GM12878 (cell line): ENCODE results near the gene ZNF423.

Source experiments
- ATF2 ChIP-seq: IDR thresholded peaks from 2 replicates; pipeline ENCODE4 v1.6.1; 2012; ENCODE audit warnings: low read length, inconsistent platforms
- CBX5 ChIP-seq: sonication (generic); IDR thresholded peaks from 2 replicates; pipeline ENCODE4 v1.6.1; 2016; ENCODE audit warnings: low read depth, moderate library complexity, mild to moderate bottlenecking, inconsistent platforms
- EZH2 ChIP-seq: IDR thresholded peaks from 2 replicates; pipeline ENCODE4 v1.6.1; 2012; ENCODE audit warnings: low read depth, mild to moderate bottlenecking, control low read depth, inconsistent platforms, low read length, borderline replicate concordance; ENCODE audit not compliant: control insufficient read depth
- POLR2A ChIP-seq: IDR thresholded peaks from 2 replicates; pipeline ENCODE4 v1.6.1; 2011; ENCODE audit warnings: low read depth, mild to moderate bottlenecking, low read length
- REST ChIP-seq: IDR thresholded peaks from 2 replicates; pipeline ENCODE4 v1.6.1; 2012; ENCODE audit warnings: mild to moderate bottlenecking, low read depth, low read length
- SIN3A ChIP-seq: IDR thresholded peaks from 2 replicates; pipeline ENCODE4 v1.6.1; 2012; ENCODE audit warnings: low read depth, low read length, improper control_type of control experiment
- TF ChIP-seq, protein P1 (sequence below), 3 experiments: IDR thresholded peaks in 2 of 3; conservative IDR thresholded peaks in 1 of 3; 2 replicates each; pipeline ENCODE4 v1.5.1; 2011; ENCODE audit warnings: low read depth in 3 of 3, low read length in 3 of 3, mild to moderate bottlenecking in 3 of 3, control low read depth in 2 of 3, moderate library complexity in 2 of 3, inconsistent platforms in 1 of 3, mixed read lengths in 1 of 3; ENCODE audit not compliant: control insufficient read depth in 2 of 3, insufficient read depth in 1 of 3; ENCODE audit errors: extremely low read depth in 1 of 3

DNA sequence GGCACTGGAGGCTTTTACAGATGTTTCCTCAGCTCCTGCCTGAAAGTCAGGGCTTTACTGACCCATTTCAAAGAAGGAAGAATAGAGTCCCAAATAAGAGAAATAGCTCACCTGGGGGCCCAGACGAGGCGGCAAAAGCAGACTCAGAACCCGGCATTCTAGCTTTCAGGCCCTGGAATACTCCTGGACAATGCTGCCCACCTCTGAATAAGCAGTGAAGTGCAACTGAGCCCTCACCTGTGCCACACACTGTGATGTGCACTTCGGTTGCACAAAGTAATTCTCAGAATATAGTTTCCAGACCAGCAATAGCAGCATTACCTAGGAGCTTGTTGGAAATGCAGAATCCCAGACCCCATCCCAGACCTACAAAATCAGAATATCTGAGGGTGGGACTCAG is 54.6 kb downstream of the ZNF423 start:
- TF ChIP-seq, protein P1, sequence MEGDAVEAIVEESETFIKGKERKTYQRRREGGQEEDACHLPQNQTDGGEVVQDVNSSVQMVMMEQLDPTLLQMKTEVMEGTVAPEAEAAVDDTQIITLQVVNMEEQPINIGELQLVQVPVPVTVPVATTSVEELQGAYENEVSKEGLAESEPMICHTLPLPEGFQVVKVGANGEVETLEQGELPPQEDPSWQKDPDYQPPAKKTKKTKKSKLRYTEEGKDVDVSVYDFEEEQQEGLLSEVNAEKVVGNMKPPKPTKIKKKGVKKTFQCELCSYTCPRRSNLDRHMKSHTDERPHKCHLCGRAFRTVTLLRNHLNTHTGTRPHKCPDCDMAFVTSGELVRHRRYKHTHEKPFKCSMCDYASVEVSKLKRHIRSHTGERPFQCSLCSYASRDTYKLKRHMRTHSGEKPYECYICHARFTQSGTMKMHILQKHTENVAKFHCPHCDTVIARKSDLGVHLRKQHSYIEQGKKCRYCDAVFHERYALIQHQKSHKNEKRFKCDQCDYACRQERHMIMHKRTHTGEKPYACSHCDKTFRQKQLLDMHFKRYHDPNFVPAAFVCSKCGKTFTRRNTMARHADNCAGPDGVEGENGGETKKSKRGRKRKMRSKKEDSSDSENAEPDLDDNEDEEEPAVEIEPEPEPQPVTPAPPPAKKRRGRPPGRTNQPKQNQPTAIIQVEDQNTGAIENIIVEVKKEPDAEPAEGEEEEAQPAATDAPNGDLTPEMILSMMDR (IDR thresholded peaks at IDR 0.05 in 2 of 3, conservative IDR thresholded peaks at IDR 0.05 in 1 of 3; ENCODE audit: control insufficient read depth in 2 of 3, extremely low read depth in 1 of 3, insufficient read depth in 1 of 3, low read depth in 3 of 3, low read length in 3 of 3) = no peak
- no peak for TF ChIP-seq REST
- TF ChIP-seq EZH2 = no peak
- TF ChIP-seq SIN3A = no peak
- TF ChIP-seq ATF2 = no peak
- TF ChIP-seq POLR2A = no peak
- no peak for TF ChIP-seq CBX5
